Coronary artery (tissue), 2 donors: ENCODE results near the gene DHRS4L2.
"Not testable (repeated sequence)": the region's sequence is repeated elsewhere in the genome, so short reads cannot be mapped to it uniquely, and the experiment has no call there.

Source experiments
- DNase-seq: peaks from one replicate; pipeline ENCODE4 v3.0.0-alpha.2; 2017; ENCODE audit warnings: low spot score
- H3K27ac ChIP-seq, 2 donors: fragments of 200-600 bp; sonication (generic); one replicate each; pipeline ENCODE4 v1.5.1; 2016 to 2019
- H3K4me3 ChIP-seq: fragments of 200-600 bp; sonication (generic); 2 replicates; pipeline ENCODE4 v1.5.1; 2016; ENCODE audit warnings: mild to moderate bottlenecking, moderate library complexity
- CTCF ChIP-seq: fragments of 200-600 bp; sonication (generic); IDR thresholded peaks from one replicate; pipeline ENCODE4 v1.5.1; 2019; ENCODE audit warnings: antibody characterized with exemption

Gene DHRS4L2

GRCh38 chr14:23988607-23989363 lies at the start of gene DHRS4L2:
Gene DHRS4L2 (plus strand): TSS chr14:23988929. CDS start chr14:23988948, 19 bp downstream.
- DNase-seq: peak; percentile 91
- peak within 1 kb of the TSS; percentile 74 for H3K4me3 ChIP-seq
- H3K27ac ChIP-seq: peak within 1 kb of the TSS; percentile 64 to 82

- H3K4me3 ChIP-seq: no peak overlapping the region
- no peak overlapping the region for H3K27ac ChIP-seq
- DNase-seq: no peak
- no peak for TF ChIP-seq CTCF
These were observed 49.0 kb upstream of the DHRS4L2 start for GRCh38 chr14:23939607-23940326.

GRCh38 chr14:23941230-23941629 lies 47.5 kb upstream of the DHRS4L2 start:
- no peak overlapping the region for H3K4me3 ChIP-seq
- no peak overlapping the region for H3K27ac ChIP-seq
- TF ChIP-seq CTCF: no peak
- DNase-seq: no peak

GRCh38 chr14:23941669-23942068 lies 47.1 kb upstream of the DHRS4L2 start:
- no peak for TF ChIP-seq CTCF
- no peak for DNase-seq
- H3K4me3 ChIP-seq: no peak overlapping the region
- no peak overlapping the region for H3K27ac ChIP-seq

- Histone ChIP-seq H3K27ac (no peak overlapping the region), H3K4me3 (no peak overlapping the region)
- no peak for TF ChIP-seq CTCF
- no peak for DNase-seq
These were observed 46.1 kb upstream of the DHRS4L2 start for GRCh38 chr14:23942587-23942986.

- H3K27ac ChIP-seq, H3K4me3 ChIP-seq, DNase-seq: not testable (repeated sequence)
These were observed 39.7 kb upstream of the DHRS4L2 start for GRCh38 chr14:23949069-23949468.

GRCh38 chr14:23950411-23951135 lies 38.2 kb upstream of the DHRS4L2 start:
- DNase-seq: no peak
- TF ChIP-seq CTCF: no peak
- H3K27ac ChIP-seq: no peak overlapping the region
- H3K4me3 ChIP-seq: no peak overlapping the region

GRCh38 chr14:23951136-23951466 lies 37.6 kb upstream of the DHRS4L2 start:
- H3K4me3 ChIP-seq, DNase-seq, H3K27ac ChIP-seq: not testable (repeated sequence)
